ENCODE results near the gene AIG1.

GRCh38 chr6:143060806-143061596, at the start of gene AIG1:
- TF ChIP-seq CTCF (IDR thresholded peaks at IDR 0.05; ENCODE audit: borderline replicate concordance, extremely low read depth, low read length, poor library complexity, severe bottlenecking): no peak
- TF ChIP-seq EZH2 (IDR thresholded peaks at IDR 0.05; ENCODE audit: borderline replicate concordance, low read depth, low read length, severe bottlenecking): no peak
